NB4 (cell line): ENCODE data around the gene THAP10.

ENCODE experiments used
- MYC ChIP-seq: IDR thresholded peaks from 2 replicates; pipeline ENCODE4 v1.6.1; 2011; ENCODE audit warnings: low read depth, low read length
- POLR2A ChIP-seq: IDR thresholded peaks from 2 replicates; pipeline ENCODE4 v1.6.1; 2011; ENCODE audit warnings: mild to moderate bottlenecking; ENCODE audit not compliant: insufficient read length; ENCODE audit errors: extremely low read depth
- TF ChIP-seq, protein P1 (sequence below): IDR thresholded peaks from one replicate; pipeline ENCODE4 v1.5.1; 2012; ENCODE audit warnings: low read depth, low read length
- TF ChIP-seq, protein P2 (sequence below): IDR thresholded peaks from 2 replicates; pipeline ENCODE4 v1.6.1; 2011; ENCODE audit warnings: low read depth, low read length

DNA sequence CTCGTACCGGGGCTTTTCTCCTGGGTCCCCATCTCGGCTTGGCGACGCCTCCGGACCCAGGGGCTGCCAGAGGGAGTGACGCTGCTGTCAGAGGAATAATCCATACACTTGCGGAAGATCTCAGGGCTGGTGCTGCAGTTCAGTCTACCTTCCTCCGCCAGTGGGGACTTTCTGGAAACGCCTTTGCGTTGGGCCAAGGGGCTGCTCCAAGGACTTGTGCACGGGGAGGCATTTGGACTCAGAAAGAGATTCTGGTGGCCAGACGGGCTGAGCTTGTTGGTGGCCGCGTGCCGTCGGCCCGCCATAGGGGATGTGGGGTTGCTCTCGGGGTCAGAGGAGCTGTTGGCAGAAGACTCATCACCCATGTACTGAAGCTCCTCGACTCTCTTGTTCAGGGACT, 60.1 kb downstream of the THAP10 start:
- TF ChIP-seq, protein P1, sequence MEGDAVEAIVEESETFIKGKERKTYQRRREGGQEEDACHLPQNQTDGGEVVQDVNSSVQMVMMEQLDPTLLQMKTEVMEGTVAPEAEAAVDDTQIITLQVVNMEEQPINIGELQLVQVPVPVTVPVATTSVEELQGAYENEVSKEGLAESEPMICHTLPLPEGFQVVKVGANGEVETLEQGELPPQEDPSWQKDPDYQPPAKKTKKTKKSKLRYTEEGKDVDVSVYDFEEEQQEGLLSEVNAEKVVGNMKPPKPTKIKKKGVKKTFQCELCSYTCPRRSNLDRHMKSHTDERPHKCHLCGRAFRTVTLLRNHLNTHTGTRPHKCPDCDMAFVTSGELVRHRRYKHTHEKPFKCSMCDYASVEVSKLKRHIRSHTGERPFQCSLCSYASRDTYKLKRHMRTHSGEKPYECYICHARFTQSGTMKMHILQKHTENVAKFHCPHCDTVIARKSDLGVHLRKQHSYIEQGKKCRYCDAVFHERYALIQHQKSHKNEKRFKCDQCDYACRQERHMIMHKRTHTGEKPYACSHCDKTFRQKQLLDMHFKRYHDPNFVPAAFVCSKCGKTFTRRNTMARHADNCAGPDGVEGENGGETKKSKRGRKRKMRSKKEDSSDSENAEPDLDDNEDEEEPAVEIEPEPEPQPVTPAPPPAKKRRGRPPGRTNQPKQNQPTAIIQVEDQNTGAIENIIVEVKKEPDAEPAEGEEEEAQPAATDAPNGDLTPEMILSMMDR, result no peak
- no peak for TF ChIP-seq POLR2A
- no peak for TF ChIP-seq MYC
- TF ChIP-seq, protein P2, sequence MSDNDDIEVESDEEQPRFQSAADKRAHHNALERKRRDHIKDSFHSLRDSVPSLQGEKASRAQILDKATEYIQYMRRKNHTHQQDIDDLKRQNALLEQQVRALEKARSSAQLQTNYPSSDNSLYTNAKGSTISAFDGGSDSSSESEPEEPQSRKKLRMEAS, result no peak
